Measurements from ENCODE around the gene HDAC10. TPM values are rescaled to one million over a fixed set of nuclear protein-coding genes. Genes with fewer than 3 reads are reported as not detected.

HDAC10 gene
- total RNA-seq, 2 experiments from 2014 or later, result 99.1 to 111 TPM

DNA sequence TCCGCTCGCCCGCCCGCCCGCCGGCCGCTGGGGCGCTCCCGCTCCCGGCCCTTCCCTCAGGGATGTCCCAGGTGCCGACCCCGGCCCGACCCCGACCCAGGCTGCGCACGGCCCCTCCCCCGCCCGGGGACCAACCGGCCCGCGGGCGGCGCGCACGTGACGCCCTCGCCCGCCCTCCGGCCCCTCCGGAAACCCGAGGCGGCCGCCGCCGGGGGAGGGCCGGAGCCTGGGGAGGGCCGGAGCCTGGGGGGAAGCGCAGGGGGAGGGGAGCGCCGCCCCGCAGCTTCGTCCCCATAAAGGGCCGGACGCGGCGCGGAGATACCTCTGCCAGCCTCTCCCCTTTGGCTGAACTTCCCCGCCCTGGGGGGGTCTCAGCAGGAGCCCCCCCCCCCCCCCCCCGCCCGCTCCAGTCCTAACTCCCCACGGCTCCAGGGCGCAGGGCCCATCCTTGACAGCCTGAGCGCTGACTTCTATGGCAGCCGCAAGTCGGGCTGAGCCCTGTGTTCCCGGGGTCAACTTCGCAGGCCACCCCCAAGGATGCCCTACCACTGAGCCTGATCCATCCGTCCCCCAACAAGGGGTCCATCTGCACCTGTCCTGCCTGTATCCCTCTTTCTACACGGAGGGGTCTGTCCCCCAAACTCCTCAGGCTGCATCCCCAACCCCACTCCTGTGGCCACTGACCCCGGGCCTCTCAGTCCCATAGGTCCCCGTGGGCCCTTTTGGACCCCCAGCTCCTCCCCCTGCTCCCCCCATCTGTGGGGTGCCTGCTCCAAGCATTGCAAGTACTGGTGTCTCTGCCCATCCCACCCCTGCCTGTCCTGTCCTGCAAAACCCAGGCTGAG is 10.8 kb upstream of the HDAC10 start, which contains the start of gene MAPK12:
Gene MAPK12 (minus strand): TSS at position 69 of the 845 bp plus-strand sequence. CDS start 174 bp downstream, outside the sequence.
- ATAC-seq (ENCODE audit: low read depth), result no peak
- Mint-ChIP-seq H3K9me3 (no peaks in the 10 kb centered on the region), H3K36me3 (no peaks in the 10 kb centered on the region), H3K27me3 (peaks cover 11% of the 10 kb centered on the region), H3K4me3 (peak within 1 kb of the TSS; percentile 64), H3K4me1 (peaks cover 4% of the 10 kb centered on the region), H3K27ac (no peak within 1 kb of the TSS)
- POLR2A ChIA-PET, result interaction anchor here (1.4 to 3.7 kb wide), 2 partner anchors 10 to 264 kb away, joined by 3 to 26 read pairs; partner anchors contain the start of genes HDAC10 and SCO2
- DNase-seq, result no peak

DNA sequence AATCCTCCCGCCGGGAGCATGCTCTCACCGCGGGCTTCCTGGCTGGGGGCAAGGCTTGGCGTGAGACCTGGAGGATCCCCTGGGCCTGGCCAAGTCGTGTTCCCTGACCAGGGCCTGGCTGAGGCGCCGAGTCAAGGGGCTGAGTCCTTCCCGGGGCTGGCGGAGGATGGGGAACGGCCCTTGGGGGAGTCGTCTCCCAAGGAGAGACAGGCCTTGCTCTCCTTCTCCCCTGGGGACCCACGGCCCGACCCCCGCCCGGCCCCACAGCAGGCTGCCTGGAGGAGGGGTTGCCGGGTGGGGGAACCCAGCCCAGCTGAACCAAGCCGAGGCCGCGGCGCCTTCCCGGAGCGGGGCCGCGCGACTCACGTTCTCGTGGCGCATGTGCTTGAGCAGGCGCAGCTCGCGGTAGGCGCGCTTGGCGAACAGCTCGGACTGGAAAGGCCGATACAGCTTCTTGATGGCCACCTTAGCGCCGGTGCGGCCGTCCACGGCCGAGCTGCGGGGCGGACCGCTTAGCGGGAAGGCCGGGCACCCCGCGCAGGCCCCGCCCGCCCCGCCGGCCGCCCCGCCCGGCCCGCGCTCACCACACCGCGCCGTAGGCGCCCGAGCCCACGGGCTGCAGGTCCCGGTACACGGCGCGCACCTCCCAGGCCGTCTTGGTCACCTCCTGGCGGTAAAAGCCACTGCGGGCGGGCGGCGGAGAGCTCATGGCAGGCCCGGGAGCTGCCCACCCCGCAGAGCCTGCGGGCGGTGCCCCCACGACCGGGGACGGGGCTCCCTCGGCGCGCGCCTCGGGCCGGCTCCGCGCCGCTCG is 9.9 kb upstream of the HDAC10 start:
- DNase-seq (peak; percentile 67), ATAC-seq (ENCODE audit: low read depth) (peak; percentile 35)
- Mint-ChIP-seq H3K4me1 (peaks cover 4% of the 10 kb centered on the region), H3K27ac (no peak overlapping the region), H3K9me3 (no peaks in the 10 kb centered on the region), H3K36me3 (no peaks in the 10 kb centered on the region), H3K4me3 (no peak overlapping the region), H3K27me3 (peaks cover 11% of the 10 kb centered on the region)
- POLR2A ChIA-PET, result interaction anchor here (3.7 kb wide), 1 partner anchor 9 kb away, joined by 26 read pairs; the partner anchor contains the start of gene HDAC10

DNA sequence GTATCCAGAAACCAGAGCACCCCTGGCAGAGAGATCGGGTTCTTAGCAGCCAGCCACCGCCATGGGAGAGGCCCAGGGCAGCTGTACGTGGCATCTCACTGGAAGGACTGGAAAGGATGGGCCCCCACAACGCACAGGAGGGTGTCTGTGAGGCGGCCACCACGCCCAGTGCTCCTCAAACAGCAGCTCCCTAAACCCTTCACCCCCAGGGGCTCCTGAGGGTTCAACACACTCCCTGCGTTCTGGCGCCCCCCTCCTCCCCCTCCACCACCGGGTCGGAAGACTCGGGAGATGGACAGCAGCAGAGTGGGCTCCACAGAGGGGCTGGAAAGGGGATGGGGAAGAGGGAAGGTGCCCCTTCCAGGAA is 9.4 kb upstream of the HDAC10 start:
- no peak overlapping the region for H3K27ac Mint-ChIP-seq
- no peak for ATAC-seq (ENCODE audit: low read depth)
- H3K27me3 Mint-ChIP-seq, result peaks cover 11% of the 10 kb centered on the region
- peak overlapping the region; percentile 16 for H3K4me3 Mint-ChIP-seq
- H3K36me3 Mint-ChIP-seq, result no peaks in the 10 kb centered on the region
- POLR2A ChIA-PET, result interaction anchor here (3.7 kb wide), 1 partner anchor 9 kb away, joined by 26 read pairs; the partner anchor contains the start of gene HDAC10
- no peak for DNase-seq
- peaks cover 4% of the 10 kb centered on the region for H3K4me1 Mint-ChIP-seq
- H3K9me3 Mint-ChIP-seq, result no peaks in the 10 kb centered on the region

DNA sequence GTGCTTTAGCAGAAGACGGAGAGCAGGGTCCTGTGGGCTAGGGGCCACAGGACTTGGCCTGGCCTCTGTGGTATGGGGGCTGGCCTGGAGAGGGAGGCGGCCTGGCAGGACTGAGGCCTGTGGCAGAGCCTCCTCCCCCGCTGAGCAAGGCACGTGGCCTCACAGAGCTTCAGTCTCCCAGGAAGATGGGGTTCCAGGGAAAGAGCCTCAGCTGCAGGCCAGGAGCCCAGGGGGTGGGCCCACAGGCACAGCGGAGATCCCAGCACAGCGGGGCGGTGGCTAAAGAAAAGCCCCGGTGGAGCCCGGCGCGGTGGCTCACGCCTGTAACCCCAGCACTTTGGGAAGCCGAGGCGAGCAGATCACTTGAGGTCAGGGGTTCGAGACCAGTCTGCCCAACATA is 8.2 kb upstream of the HDAC10 start:
- no peaks in the 10 kb centered on the region for H3K9me3 Mint-ChIP-seq
- H3K36me3 Mint-ChIP-seq, result no peaks in the 10 kb centered on the region
- no peak overlapping the region for H3K27ac Mint-ChIP-seq
- POLR2A ChIA-PET, result no interaction called here
- peaks cover 11% of the 10 kb centered on the region for H3K27me3 Mint-ChIP-seq
- H3K4me3 Mint-ChIP-seq, result no peak overlapping the region
- ATAC-seq (ENCODE audit: low read depth) (no peak), DNase-seq (no peak)
- H3K4me1 Mint-ChIP-seq, result peaks cover 4% of the 10 kb centered on the region

DNA sequence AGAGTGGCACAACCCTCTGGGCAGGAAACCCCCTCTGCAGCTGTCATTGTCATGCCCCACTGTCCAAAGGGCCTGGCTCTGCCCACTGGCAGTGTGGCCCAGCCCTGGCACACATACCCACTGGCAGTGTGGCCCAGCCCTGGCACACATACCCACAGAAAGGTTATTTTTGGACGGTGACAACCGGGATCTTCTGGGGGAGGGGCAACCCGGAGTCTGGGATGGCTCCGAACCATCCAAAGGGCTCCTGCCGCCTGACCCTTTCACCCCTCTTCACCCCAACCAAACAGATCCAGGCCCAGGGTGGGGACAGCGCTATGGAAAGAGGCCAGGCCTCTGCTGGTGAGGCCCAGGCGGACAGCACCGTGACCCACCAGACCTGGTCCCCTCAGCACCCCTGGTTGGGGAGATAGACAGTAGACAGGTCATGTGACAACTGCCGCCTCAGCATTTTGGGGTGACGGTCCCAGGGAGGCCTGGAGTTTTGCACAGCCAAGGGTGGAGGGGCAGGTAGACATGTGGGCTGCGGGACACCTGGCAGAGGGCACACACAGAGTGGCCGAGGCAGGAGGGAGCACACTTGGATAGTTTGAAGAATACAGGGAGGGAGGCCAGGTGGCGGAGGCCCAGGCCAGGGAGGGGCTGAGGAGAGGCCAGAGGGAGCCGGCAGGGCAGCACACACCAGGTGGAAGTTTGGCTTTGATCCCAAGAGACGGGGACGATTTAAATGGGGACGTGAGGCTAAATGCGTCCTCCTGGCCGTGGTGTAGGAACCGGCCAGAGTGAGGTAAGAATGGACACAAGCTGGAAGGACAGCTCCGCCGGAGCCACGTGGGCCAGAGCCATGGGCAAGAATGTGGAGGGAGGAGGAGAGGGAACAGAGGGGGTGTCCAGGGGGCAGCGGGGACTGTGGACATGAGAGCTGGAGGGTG is 7.6 kb upstream of the HDAC10 start:
- Mint-ChIP-seq H3K27ac (no peak overlapping the region), H3K4me3 (no peak overlapping the region), H3K27me3 (peaks cover 11% of the 10 kb centered on the region), H3K4me1 (peaks cover 4% of the 10 kb centered on the region), H3K36me3 (no peaks in the 10 kb centered on the region), H3K9me3 (no peaks in the 10 kb centered on the region)
- ATAC-seq (ENCODE audit: low read depth), result no peak
- POLR2A ChIA-PET, result no interaction called here
- DNase-seq, result no peak

DNA sequence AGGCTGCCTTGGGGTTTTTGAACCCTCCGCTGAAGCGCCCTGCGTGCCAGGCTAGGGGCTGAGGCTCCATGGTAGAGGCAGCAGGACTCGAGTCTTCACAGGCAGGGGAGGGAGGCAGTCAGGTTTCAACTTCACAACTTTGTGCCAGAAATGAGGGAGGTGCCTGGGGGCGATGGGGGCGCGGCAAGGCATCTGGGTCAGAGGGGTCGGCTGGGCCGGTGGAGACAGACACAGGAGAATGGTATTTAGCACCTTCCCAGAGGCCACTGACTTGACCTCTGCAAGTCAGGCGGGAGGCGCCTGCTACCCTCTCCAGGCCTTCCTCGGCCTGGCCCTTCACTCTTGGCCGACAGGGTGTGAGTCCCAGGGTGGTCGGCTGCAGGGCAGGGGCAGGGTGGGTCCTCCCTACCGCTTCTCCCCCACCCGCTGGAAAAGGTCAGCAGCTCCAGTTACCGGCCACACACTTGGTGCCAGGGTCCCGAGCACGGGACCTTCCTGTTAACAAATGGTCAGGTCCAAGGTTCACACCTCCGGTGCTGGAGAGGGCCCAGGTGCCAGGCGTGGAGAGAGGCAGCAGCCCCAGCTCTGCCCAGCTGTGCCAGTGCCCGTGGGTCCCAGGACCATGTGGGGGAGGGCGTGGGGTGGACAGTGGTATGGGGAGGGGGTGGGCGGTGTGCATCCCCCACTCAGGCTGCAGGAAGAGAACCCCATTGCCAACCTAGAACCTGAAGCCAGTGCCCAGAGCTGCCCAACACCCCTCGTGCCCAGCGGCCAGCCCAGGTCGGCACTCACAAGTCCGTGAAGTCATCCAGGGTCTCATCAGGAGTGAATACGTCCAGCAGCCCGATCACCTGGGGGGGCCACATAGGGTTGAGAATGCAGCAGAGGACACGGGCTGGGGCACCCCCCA is 6.6 kb upstream of the HDAC10 start:
- ATAC-seq (ENCODE audit: low read depth), result no peak
- H3K27ac Mint-ChIP-seq, result no peak overlapping the region
- peaks cover 11% of the 10 kb centered on the region for H3K27me3 Mint-ChIP-seq

DNA sequence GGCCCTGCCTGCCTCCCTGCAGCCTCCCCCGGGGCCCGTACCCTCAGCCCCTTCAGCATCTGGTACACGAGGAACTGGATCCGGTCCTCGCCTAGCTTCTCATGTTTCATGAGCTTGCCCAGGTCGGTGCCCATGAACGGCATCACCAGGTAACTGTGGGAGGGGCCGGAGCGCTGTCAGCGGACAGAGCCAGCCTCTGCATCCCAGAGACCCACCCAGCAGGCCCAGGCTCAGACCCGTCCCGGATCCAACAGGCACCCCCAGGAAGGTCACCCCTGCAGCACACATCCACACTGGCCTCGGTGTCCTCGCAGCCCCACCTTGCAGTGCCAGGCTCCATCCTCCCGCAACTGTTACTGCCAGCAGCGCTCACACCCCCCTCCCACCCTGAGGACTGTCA is 6.0 kb upstream of the HDAC10 start:
- Mint-ChIP-seq H3K9me3 (no peaks in the 10 kb centered on the region), H3K27ac (no peak overlapping the region), H3K27me3 (peaks cover 5% of the 10 kb centered on the region), H3K36me3 (no peaks in the 10 kb centered on the region), H3K4me3 (no peak overlapping the region), H3K4me1 (peaks cover under 1% of the 10 kb centered on the region)
- ATAC-seq (ENCODE audit: low read depth), result no peak
- DNase-seq, result no peak
- POLR2A ChIA-PET, result no interaction called here

More for the DNA sequence above, 6.6 kb upstream of the HDAC10 start:
- Mint-ChIP-seq H3K4me1 (peaks cover 4% of the 10 kb centered on the region), H3K4me3 (no peak overlapping the region), H3K36me3 (no peaks in the 10 kb centered on the region), H3K9me3 (no peaks in the 10 kb centered on the region)
- POLR2A ChIA-PET, result no interaction called here
- DNase-seq, result no peak

DNA sequence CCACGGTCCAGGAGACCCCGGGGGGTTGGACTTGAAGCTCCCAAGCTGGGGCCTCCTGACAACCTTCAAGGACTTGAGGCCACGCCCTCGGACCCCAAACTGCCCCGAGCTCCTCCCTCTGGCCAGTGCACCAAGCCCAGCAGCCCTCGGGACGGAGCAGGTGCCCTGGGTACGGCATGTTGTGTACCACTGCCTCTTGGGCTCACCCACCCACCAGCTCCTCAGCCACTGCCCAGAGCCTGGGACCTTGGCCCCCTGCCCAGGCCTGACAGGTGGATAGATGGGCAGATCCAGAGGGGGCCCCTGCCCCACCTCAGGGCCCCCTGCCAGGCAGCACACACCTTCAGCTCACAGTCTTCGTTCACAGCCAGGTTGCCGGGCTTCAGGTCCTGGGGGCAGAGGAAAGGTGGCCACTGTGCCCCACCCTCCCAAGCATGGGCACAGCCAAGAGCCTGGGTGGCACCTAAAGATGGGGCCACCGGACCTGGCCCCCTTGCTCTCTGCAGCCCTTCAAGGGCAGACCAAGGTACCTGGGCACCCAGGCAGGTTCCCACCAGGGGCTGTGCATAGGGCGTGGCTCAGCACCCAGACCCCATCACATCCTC is 5.3 kb upstream of the HDAC10 start:
- H3K27ac Mint-ChIP-seq, result no peak overlapping the region
- ATAC-seq (ENCODE audit: low read depth) (no peak), DNase-seq (no peak)
- no peaks in the 10 kb centered on the region for H3K9me3 Mint-ChIP-seq
- no peaks in the 10 kb centered on the region for H3K36me3 Mint-ChIP-seq
- H3K27me3 Mint-ChIP-seq, result peaks cover 3% of the 10 kb centered on the region
- POLR2A ChIA-PET, result interaction anchor here (0.6 kb wide), 1 partner anchor 12 kb away, joined by 3 read pairs; the partner anchor contains the start of gene TUBGCP6
- H3K4me1 Mint-ChIP-seq, result no peaks in the 10 kb centered on the region
- H3K4me3 Mint-ChIP-seq, result no peak overlapping the region

DNA sequence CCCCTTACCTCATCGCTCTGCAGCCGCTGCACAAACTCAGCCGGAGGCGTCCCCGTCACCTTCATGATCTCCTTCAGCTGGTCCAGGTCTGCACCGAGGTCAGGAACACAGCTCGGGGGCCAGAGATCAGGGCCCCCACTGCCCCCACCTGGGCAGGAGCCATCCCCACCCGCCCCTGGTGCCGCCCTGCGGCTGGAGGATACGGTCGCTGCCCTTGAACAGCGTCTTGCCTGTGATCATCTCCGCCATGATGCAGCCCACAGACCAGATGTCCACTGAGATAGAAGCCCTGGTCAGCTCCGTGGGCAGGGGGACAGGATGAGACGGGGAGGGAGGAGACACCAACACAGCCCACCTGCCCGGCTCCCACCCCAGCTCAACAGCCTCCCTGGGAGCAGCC is 4.5 kb upstream of the HDAC10 start:
- Mint-ChIP-seq H3K4me1 (peaks cover 1% of the 10 kb centered on the region), H3K27ac (no peak overlapping the region), H3K4me3 (no peak overlapping the region), H3K9me3 (no peaks in the 10 kb centered on the region), H3K27me3 (peaks cover 3% of the 10 kb centered on the region), H3K36me3 (no peaks in the 10 kb centered on the region)
- POLR2A ChIA-PET, result no interaction called here
- DNase-seq, result no peak
- ATAC-seq (ENCODE audit: low read depth), result no peak

DNA sequence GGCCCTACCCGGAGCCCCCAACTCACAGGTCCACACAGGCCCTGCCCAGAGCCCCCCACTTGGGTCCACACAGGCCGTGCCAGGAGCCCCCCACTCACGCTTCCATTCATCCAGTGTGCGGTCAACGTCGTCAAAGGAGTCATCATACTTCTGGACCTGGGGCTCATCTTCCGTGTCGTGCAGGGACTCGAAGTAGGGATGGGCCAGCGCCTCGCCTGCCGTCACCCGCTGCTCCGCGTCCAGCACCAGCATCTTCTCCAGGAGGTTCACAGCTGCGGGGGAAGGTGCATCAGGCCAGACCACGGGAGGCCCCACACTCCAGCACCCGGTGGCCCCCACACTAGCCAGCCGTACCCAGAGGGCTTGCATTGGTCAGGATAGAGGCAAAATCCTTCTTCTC is 4.0 kb upstream of the HDAC10 start:
- Mint-ChIP-seq H3K4me1 (peaks cover 4% of the 10 kb centered on the region), H3K4me3 (no peak overlapping the region), H3K36me3 (no peaks in the 10 kb centered on the region), H3K27me3 (peaks cover 3% of the 10 kb centered on the region), H3K9me3 (no peaks in the 10 kb centered on the region), H3K27ac (no peak overlapping the region)
- DNase-seq (no peak), ATAC-seq (ENCODE audit: low read depth) (no peak)
- POLR2A ChIA-PET, result no interaction called here

DNA sequence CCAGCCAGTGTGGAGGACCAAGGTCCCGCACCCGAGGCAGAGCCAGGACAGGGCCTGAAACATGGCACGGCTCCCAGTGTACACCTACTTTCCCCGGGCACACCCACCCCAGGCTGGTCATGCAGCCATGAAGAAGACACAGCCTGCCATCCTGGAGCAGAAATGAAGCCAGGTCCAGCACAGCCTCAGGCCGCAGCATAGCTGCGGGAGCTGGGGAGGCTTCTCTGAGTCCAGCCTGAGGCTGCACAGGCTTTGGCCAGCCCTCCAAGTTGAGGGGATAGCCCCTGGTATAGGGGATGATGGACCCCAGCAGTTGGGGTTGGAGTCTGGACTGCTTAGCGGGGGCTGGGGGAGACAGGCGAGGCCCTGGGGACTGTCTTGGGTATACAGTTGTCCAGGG is 2.9 kb upstream of the HDAC10 start:
- DNase-seq (no peak), ATAC-seq (ENCODE audit: low read depth) (no peak)
- Mint-ChIP-seq H3K27ac (no peak overlapping the region), H3K4me3 (no peak overlapping the region), H3K9me3 (no peaks in the 10 kb centered on the region), H3K36me3 (no peaks in the 10 kb centered on the region), H3K4me1 (peaks cover 5% of the 10 kb centered on the region), H3K27me3 (peaks cover 1% of the 10 kb centered on the region)
- POLR2A ChIA-PET, result interaction anchor here (1.0 kb wide), 1 partner anchor 14 kb away, joined by 3 read pairs; no protein-coding TSS in a partner anchor

All from activated naive CD8-positive, alpha-beta T cell treated with anti-CD3 and anti-CD28 coated beads, Interleukin-2, amount 10 ng/mL, durations not matched to agents 7 days and 5 days (primary cell).